ENCODE measurements around the gene DMD.

- no peak for TF ChIP-seq CTCF (IDR thresholded peaks at IDR 0.05)
- no peak for TF ChIP-seq POLR2A (IDR thresholded peaks at IDR 0.05)
Observed at GRCh38 chrX:31139961-31140360, 2071.4 kb downstream of the DMD start.
